DMS79 treated with DMSO at 0.1 percent for 48 hours (cell line): ENCODE results near the gene CRYAA.

Experiments
- DNase-seq: peaks from one replicate; lab custom pipeline; 2025; lab: John Stamatoyannopoulos, UW

Gene CRYAA

DNA sequence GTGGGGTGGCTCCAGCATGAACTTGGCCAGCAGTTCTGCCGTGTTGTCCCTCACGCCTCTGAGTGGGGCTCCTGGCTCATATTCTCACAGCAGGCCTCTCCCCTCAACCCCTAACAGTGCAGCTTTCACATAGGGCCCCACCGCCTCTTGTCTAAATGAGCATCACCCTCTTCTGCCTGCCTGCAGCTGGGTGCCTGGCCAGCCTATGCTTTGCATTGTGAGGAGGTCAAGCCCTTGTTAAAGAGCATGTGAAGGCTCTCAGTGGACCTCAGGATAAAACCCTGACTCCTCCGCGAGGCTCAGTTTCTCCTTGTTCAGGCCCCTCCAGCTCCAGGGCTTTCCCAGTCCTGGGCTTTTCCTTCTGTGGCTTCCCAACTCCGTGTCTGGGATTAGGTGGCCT, 34.8 kb downstream of the CRYAA start:
- DNase-seq: no peak

- no peak for DNase-seq
Observed at GRCh38 chr21:43204638-43205037, 35.8 kb downstream of the CRYAA start.

DNA sequence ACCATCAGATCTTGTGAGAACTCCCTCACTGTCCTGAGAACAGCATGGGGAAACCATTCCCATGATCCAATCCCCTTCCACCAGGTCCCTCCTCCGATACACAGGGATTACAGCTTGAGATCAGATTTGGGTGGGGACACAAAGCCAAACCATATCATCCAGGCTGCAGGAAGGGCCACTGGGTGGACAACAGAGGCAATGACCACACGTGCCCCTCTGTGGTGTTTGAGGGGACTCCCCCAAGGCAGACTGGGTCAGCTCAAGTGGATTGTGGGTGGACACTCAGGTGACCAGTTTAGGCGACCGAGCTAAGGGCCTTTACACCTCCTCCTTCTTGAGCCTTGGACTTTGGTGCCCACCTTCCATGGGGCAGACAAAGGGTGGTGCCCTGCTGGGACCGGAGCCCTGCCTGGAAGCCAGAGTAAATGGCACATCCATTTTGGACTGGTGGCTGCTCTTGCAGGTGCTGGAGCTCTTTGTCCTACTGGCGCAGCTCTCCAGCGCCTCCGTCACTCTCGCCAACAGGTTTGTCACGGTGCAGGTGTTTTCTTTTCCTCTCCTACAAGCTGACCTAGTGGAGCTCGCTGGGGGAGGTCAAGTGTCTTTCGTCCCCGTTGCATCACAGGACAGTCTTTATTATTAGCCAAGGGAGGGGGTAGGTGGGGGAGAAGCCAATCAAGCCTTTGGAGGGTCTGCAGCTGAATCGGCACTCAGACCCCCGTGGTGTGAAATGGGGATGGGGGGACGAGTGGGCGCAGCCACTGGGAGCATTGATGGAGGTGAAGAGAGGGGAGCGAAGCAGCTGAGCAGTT, 37.6 kb downstream of the CRYAA start:
- DNase-seq: no peak

DNA sequence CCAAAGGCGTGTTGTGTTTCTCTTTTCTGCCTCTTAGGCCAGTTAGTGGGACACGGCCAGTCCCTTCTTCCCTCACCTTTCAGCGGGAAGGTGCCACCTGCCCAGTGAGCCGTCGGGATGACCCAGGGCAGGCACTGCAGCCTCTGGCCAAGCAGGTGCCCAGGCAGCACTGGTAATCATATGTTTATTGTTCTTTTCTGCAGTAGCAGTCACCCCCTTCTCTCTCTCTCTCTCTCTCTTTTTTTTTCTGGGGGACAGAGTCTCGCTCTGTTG, 38.2 kb downstream of the CRYAA start:
- DNase-seq: no peak

DNA sequence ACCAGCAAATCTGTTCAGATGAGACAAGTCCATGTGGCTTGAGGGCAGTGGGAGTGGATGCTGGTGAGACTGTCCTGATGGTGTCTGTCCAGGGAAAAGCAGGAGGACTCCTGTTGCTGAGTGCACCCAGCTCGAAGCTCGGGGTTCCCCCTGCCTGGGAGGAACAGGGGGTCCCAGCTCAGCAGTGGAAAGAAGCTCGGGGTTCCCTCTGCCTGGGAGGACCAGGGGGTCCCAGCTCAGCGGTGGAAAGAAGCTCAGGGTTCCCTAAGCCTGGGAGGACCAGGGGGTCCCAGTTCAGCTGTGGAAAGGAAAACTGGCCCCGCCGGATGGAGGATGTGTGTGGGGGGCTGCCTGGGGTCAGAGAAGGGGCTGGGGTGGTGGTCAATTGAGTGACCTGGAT, 39.1 kb downstream of the CRYAA start:
- no peak for DNase-seq

DNA sequence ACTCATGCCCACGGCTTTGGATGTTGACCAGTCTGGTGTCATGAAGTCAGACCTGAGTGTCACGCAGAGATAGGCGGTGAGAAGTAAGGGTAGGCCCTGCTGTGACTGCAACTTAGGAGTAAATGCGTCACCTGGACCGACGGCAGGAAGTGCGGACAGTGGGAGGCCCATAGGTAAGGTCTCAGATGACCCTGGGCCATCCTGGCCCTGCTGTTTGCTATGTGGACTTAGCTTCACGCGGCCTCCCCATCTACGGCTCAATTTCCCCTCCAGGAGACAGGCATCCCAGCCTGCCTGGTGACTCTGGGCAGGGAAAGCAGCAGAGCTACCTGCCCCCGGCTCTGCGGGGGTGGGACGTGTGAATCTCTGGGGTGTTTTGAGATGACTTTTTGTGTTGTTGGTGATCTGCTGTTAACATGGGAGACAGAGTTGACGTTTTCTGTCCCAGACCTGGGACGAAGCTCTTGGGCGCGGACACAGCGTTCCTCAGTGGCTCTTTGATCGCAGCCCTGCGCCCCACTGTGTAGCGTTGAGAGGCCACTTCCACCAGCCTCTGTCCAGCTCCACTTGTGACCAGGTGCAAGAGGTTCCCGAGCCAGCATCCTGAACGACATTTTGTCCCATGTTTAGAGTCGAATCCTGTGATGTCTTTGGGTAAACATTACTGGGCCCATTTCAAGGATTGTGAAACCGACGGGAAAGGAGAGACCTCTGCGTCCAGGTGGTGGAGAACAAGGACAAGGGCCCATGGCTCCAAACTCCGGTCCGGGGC, 39.9 kb downstream of the CRYAA start:
- DNase-seq: no peak

- no peak for DNase-seq
Observed at GRCh38 chr21:43209575-43210453, 41.0 kb downstream of the CRYAA start.

DNA sequence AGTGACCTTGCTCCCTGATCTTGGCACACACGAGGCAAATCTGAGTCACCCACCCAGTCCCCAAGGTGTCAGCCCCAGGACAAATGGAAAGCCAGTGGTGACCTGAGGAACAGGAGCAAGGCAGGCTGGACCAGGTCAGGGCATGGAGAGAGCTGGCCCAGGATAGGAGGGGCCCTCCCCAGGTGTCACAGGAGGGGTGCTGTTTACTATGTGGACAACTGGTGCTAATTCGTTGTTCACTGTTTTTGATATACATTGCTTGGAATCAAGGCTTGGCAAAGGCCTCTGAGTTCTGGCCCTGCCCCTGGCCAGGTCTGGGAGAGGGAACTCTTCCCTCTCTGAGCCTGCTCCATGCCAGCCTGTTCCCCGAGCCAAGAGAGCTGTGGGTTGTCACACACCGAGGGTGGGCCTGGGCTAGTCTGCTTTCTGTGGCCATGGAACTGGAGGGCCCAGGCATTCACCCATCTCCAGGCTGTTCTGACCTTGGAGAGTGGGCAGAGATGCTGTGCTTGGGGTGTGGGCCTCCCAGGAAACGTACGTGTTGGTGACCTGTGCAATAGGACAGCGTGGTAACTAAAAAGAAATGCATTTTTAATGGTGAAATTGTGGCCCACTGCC, 41.8 kb downstream of the CRYAA start:
- DNase-seq: no peak

GRCh38 chr21:43211072-43211759, 42.4 kb downstream of the CRYAA start:
- DNase-seq: no peak

DNA sequence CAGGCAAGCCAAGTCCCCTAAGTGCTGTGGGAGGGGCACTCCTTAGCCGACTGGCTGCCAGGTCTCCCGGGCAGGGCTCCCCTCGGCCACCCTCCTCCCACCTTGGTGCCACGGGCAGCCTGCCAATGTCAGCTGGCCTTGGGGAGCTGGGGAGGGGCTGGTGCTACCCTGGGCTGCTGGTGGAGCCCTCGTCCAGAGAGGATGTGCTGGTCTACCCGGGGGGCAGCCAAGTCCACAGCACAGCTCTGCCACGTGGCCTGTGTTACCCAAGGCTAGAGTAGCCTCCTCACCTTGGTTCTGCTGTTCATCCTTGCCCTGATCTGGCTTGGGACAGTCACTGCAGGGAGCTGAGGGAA, 42.9 kb downstream of the CRYAA start:
- peak; percentile 40 for DNase-seq
